T-helper 2 cell (primary cell): ENCODE measurements around the gene MID1.
"Not testable (repeated sequence)": the region's sequence is repeated elsewhere in the genome, so short reads cannot be mapped to it uniquely, and the experiment has no call there.

Experiments used
- DNase-seq, 5 experiments: peaks; one replicate each; pipeline versions ENCODE4 v3.0.0 to v3.0.0-alpha.2; 2012 to 2022

Gene MID1

GRCh38 chrX:10617186-10617998 lies 3.0 kb downstream of the MID1 start:
- no peak for DNase-seq

- DNase-seq: peak in 1 of 5 experiments; percentile 21
These were observed 4.2 kb downstream of the MID1 start for GRCh38 chrX:10615931-10616774.

GRCh38 chrX:10612215-10612614 lies 8.2 kb downstream of the MID1 start:
- DNase-seq: no peak

- no peak for DNase-seq
These were observed 8.8 kb downstream of the MID1 start for GRCh38 chrX:10611441-10612090.

GRCh38 chrX:10608099-10608498 lies 12.3 kb downstream of the MID1 start:
- no peak for DNase-seq

GRCh38 chrX:10607233-10607632 lies 13.2 kb downstream of the MID1 start:
- DNase-seq: no peak

GRCh38 chrX:10603612-10604011 lies 16.8 kb downstream of the MID1 start:
- no peak for DNase-seq

- DNase-seq: no peak
These were observed 17.7 kb downstream of the MID1 start for GRCh38 chrX:10602646-10603045.

- no peak for DNase-seq
These were observed 19.9 kb downstream of the MID1 start for GRCh38 chrX:10600479-10600878.

- no peak for DNase-seq
These were observed 21.8 kb downstream of the MID1 start for GRCh38 chrX:10598540-10598939.

GRCh38 chrX:10597871-10598270 lies 22.5 kb downstream of the MID1 start:
- peak in 1 of 5 experiments; percentile 4 for DNase-seq

- DNase-seq: no peak
These were observed 28.7 kb downstream of the MID1 start for GRCh38 chrX:10591363-10592335.

GRCh38 chrX:10589787-10590186 lies 30.6 kb downstream of the MID1 start:
- not testable (repeated sequence) for DNase-seq

GRCh38 chrX:10589098-10589497 lies 31.3 kb downstream of the MID1 start:
- DNase-seq: no peak

GRCh38 chrX:10584882-10585281 lies 35.5 kb downstream of the MID1 start:
- DNase-seq: not testable (repeated sequence)

- no peak for DNase-seq
These were observed 37.4 kb downstream of the MID1 start for GRCh38 chrX:10582945-10583344.

- no peak for DNase-seq
These were observed 38.1 kb downstream of the MID1 start for GRCh38 chrX:10582215-10582733.

GRCh38 chrX:10579112-10580011 lies 41.0 kb downstream of the MID1 start:
- no peak for DNase-seq

- DNase-seq: no peak
These were observed 41.9 kb downstream of the MID1 start for GRCh38 chrX:10578527-10578926.

GRCh38 chrX:10577853-10578252 lies 42.5 kb downstream of the MID1 start:
- DNase-seq: no peak
